Right lobe of liver (tissue), 6 donors: ENCODE measurements around the gene STPG2. TPM values are rescaled to one million over a fixed set of nuclear protein-coding genes. Genes with fewer than 3 reads are reported as not detected.
A peak's percentile ranks its signal among the peaks of the same experiment; 100 is the strongest.

Experiments used
- ATAC-seq, 4 donors: fragments of 200-7000 bp; cut with Tn5 transposase; one replicate each; pipeline ENCODE4 v1.9.1; 2020; ENCODE audit warnings: mild to moderate bottlenecking in 4 of 4, moderate library complexity in 4 of 4
- DNase-seq, 3 donors: peaks; one replicate each; pipeline ENCODE4 v3.0.0-alpha.2; 2020
- H3K27ac ChIP-seq, 3 donors: fragments of 200-600 bp; one replicate each; pipeline ENCODE4 v1.8.0; 2022
- H3K27me3 ChIP-seq, 2 donors: fragments of 200-600 bp; one replicate each; pipeline ENCODE4 v1.8.0; 2022
- H3K36me3 ChIP-seq, 4 donors: fragments of 200-600 bp; sonication (generic) in 1 of 4; one replicate each; pipeline versions ENCODE4 v1.5.1 to v1.8.0; 2017 to 2022; ENCODE audit warnings: control low read depth in 1 of 4
- H3K4me1 ChIP-seq, 4 donors: fragments of 200-600 bp; sonication (generic) in 1 of 4; one replicate each; pipeline versions ENCODE4 v1.5.1 to v1.8.0; 2017 to 2022; ENCODE audit warnings: control low read depth in 1 of 4
- H3K4me3 ChIP-seq, 3 donors: fragments of 200-600 bp; one replicate each; pipeline ENCODE4 v1.8.0; 2022
- H3K9me3 ChIP-seq, 4 donors: fragments of 200-600 bp; sonication (generic) in 1 of 4; one replicate each; pipeline versions ENCODE4 v1.5.1 to v1.8.0; 2017 to 2022; ENCODE audit warnings: control low read depth in 1 of 4
- POLR2A ChIP-seq: fragments of 450-650 bp; IDR thresholded peaks from one replicate; pipeline ENCODE4 v1.6.1; 2017; ENCODE audit warnings: antibody characterized with exemption, mild to moderate bottlenecking
- WGBS: methylation state at CpG from one replicate; pipeline ENCODE4 v1.1.6; 2018; ENCODE audit warnings: low coverage, low lambda C conversion rate; ENCODE audit not compliant: insufficient coverage; ENCODE audit errors: missing lambda C conversion rate; 5-methylcytosine and 5-hydroxymethylcytosine counted together
- intact Hi-C, 2 donors: fragments of 100-400 bp; cut with DNase I; formaldehyde crosslinking; loops; one replicate each; pipeline versions ENCODE4 v1.11.2 to v1.14.1; 2022
- total RNA-seq, 6 experiments: library from RNA; depleted of rRNA in 2 of 6; stranded (reverse); fragments of >200 nt in 2 of 6; fragmentation: NEBNext Ultra II Directional in 3 of 6; extraction: Animal tissue kit (Norgen Biotek cat#: 25700) in 3 of 6; gene quantifications; one replicate each; pipeline versions ENCODE4 v1.1.0 to v1.2.4, GENCODE V29; 2016 to 2023
- TF ChIP-seq, protein P1 (sequence below), 4 donors: fragments of 200-600 bp in 3 of 4; fragments of 450-650 bp in 1 of 4; IDR thresholded peaks; one replicate each; pipeline versions ENCODE4 v1.5.1 to v1.8.0; 2016 to 2022; ENCODE audit warnings: antibody characterized with exemption in 4 of 4, mild to moderate bottlenecking in 2 of 4
- donor health status: DM: no; HTN: yes; CAD: no.
- donor health status: DM: no; HTN: no; CAD: no.
- donor health status: DM: no; HTN: no; CAD: no.
- donor health status: DM: no; HTN: yes; CAD: no.
- donor health status: DM: no; HTN: yes; CAD: no.

STPG2 gene
- total RNA-seq, 6 experiments from 2014 or later = 0.25 to 0.46 (median 0.40) TPM; not detected in 2

DNA sequence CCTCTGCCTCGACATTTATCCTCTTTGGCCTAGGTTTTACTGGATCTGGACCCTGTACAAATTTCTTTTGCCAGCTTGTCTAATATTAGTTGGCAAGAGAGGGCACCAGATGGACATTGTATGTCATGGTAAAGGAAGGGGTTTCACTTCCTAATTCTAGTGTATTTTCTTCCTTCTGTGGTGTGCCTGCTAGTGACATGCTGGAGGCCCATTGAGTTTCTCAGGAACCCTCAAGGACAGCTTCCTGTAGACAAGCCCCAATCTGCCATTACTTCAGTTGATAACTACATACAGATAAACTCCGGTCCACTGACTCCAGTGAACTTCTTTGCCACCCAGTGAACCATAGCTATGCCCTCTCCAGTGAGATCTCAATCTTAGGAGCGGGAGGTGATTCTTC is 116.9 kb downstream of the STPG2 start:
- Histone ChIP-seq H3K27ac (no peak overlapping the region), H3K9me3 (no peaks in the 10 kb centered on the region), H3K27me3 (no peaks in the 10 kb centered on the region), H3K36me3 (no peaks in the 10 kb centered on the region), H3K4me1 (no peaks in the 10 kb centered on the region), H3K4me3 (no peak overlapping the region)
- 73% methylated on average over 3 of the region's 3 CpGs for WGBS
- intact Hi-C loops = no loop called here
- no peak for TF ChIP-seq POLR2A
- TF ChIP-seq, protein P1, sequence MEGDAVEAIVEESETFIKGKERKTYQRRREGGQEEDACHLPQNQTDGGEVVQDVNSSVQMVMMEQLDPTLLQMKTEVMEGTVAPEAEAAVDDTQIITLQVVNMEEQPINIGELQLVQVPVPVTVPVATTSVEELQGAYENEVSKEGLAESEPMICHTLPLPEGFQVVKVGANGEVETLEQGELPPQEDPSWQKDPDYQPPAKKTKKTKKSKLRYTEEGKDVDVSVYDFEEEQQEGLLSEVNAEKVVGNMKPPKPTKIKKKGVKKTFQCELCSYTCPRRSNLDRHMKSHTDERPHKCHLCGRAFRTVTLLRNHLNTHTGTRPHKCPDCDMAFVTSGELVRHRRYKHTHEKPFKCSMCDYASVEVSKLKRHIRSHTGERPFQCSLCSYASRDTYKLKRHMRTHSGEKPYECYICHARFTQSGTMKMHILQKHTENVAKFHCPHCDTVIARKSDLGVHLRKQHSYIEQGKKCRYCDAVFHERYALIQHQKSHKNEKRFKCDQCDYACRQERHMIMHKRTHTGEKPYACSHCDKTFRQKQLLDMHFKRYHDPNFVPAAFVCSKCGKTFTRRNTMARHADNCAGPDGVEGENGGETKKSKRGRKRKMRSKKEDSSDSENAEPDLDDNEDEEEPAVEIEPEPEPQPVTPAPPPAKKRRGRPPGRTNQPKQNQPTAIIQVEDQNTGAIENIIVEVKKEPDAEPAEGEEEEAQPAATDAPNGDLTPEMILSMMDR (IDR thresholded peaks at IDR 0.05) = no peak
- DNase-seq (no peak), ATAC-seq (no peak)

DNA sequence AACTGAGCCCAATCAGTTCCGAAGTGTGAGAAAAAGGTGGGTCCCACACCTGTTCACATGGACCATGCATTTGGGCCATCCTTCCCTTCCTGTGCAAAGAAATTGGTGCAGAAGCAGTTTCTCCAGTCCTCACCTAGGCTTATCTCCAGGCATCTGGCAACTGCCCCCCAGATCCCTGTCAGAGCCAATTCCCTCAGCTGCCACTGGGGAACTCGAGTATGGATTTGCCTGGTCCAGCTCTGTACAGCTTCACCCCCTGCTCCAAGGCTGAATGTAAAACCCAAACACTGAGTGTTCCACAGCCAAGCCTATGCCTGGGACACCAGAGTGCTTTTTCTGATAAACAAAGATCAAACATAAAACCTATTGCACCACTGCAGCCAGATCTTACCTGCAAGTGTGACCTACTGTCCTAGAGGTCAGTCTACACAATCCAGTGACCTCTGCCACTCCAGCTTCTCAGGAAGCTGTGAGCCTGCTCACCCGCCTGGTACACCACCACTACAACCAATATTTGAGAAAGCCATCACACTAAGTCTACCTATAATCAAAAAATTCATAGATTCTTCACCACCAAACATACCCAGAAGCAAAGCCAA is 136.4 kb downstream of the STPG2 start:
- Histone ChIP-seq H3K27ac (no peak overlapping the region), H3K9me3 (no peaks in the 10 kb centered on the region), H3K4me1 (peaks cover 0 to 5% (median 0%) of the 10 kb centered on the region in 4 donors), H3K4me3 (no peak overlapping the region), H3K27me3 (no peaks in the 10 kb centered on the region), H3K36me3 (no peaks in the 10 kb centered on the region)
- TF ChIP-seq, protein P1 (IDR thresholded peaks at IDR 0.05) = no peak
- no peak for TF ChIP-seq POLR2A
- peak; percentile 27 to 84 (median 32) for ATAC-seq
- DNase-seq = no peak
- whole genome bisulfite sequencing = 21% methylated on average over 2 of the region's 3 CpGs
- intact Hi-C loops = no loop called here

DNA sequence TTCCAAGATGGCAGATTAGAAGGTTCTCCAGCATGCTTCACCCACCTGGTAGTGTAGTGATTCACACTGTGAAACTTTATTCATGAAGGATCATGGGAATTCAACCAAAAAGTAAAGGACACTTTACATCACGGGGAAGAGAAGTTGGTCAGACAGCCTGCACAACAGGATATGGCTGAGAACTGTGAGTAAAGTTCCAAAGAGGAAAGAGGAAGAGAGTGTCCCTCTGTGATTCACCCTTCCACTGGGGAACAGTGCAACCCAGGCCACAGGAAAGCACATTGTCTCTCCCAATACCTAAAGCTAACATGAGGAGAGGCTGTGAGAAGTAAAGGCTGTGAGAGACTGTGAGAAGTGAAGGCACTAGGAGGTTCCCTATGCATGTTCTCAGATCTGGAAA is 137.2 kb downstream of the STPG2 start:
- no peak for TF ChIP-seq POLR2A
- TF ChIP-seq, protein P1 (IDR thresholded peaks at IDR 0.05) = no peak
- peaks cover 0 to 5% (median 0%) of the 10 kb centered on the region in 4 donors for H3K4me1 ChIP-seq

DNA sequence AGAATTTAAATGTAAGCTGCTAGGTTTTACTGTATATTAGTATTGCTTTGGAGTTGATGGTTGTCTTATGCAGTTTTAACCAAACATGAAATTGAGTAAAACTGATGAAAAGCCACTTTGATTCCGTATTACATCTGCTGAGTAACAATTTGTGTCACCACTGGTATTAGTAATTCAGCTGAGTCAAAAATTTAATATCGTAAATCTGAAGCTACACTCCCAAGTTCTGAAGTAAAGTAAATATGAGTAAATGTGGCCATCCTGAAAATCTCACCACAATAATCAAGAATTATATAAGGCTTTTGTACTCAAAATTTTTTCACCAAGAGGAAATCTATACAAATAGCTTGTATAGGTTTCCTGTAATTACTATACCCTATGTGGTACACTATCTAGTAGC is 142.3 kb downstream of the STPG2 start:
- intact Hi-C loops = no loop called here
- Histone ChIP-seq H3K36me3 (no peaks in the 10 kb centered on the region), H3K9me3 (no peaks in the 10 kb centered on the region), H3K4me3 (no peak overlapping the region), H3K27ac (no peak overlapping the region), H3K27me3 (no peaks in the 10 kb centered on the region), H3K4me1 (no peaks in the 10 kb centered on the region)
- WGBS = 80% methylated on average over 2 of the region's 2 CpGs
- ATAC-seq (no peak), DNase-seq (no peak)
- TF ChIP-seq POLR2A = no peak
- TF ChIP-seq, protein P1 (IDR thresholded peaks at IDR 0.05) = no peak

More for the DNA sequence above, 137.2 kb downstream of the STPG2 start:
- Histone ChIP-seq H3K27ac (no peak overlapping the region), H3K36me3 (no peaks in the 10 kb centered on the region), H3K9me3 (no peaks in the 10 kb centered on the region), H3K27me3 (no peaks in the 10 kb centered on the region), H3K4me3 (no peak overlapping the region)
- WGBS = 69% methylated on average over 1 of the region's 1 CpG
- intact Hi-C loops = no loop called here
- no peak for DNase-seq
- no peak for ATAC-seq

DNA sequence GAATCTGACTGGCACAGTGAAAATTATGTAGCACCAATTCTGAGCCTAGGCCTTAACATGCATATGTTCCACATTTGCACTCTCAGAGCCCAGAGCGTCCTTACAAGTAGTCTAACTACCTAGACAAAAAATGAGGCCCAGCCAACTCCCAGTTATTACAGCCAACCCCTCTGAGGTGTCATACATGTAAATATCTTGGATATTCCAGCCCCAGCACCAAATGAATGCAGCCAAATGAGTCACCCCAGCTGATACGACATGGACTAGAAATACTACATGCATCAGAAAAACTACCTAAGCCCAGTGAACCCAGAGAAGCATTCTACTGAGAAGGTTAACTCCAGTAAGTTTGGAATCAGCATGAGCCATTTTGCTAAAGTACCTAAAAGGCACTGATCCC is 145.1 kb downstream of the STPG2 start:
- Histone ChIP-seq H3K27me3 (no peaks in the 10 kb centered on the region), H3K27ac (no peak overlapping the region), H3K4me3 (no peak overlapping the region), H3K9me3 (no peaks in the 10 kb centered on the region), H3K4me1 (no peaks in the 10 kb centered on the region), H3K36me3 (no peaks in the 10 kb centered on the region)
- DNase-seq (no peak), ATAC-seq (no peak)
- 50% methylated on average over 2 of the region's 2 CpGs for WGBS
- intact Hi-C loops = no loop called here
- no peak for TF ChIP-seq POLR2A
- TF ChIP-seq, protein P1 (IDR thresholded peaks at IDR 0.05) = no peak
